CD8-positive, alpha-beta memory T cell (primary cell): Measurements from ENCODE around the gene SMC4. TPM values are rescaled to one million over a fixed set of nuclear protein-coding genes. Genes with fewer than 3 reads are reported as not detected.
"Not testable (repeated sequence)": the region's sequence is repeated elsewhere in the genome, so short reads cannot be mapped to it uniquely, and the experiment has no call there.

Experiments used
- CTCF ChIA-PET: fragments of 350-600 bp; sonication (Branson Sonifier 250); formaldehyde crosslinking; loops from one replicate; lab custom pipeline; 2021; ENCODE audit warnings: antibody characterized with exemption; lab: Charles Lee
- POLR2A ChIA-PET: fragments of 350-600 bp; sonication (Branson Sonifier 250); formaldehyde crosslinking; loops from one replicate; lab custom pipeline; 2021; ENCODE audit warnings: antibody characterized with exemption; lab: Charles Lee
- DNase-seq, 5 donors: peaks; one replicate each; pipeline versions ENCODE4 v3.0.0 to v3.0.0-alpha.2; 2020 to 2022; ENCODE audit warnings: mixed read lengths in 1 of 5
- H3K27ac ChIP-seq: one replicate; pipeline ENCODE4 v1.7.0; 2013; ENCODE audit warnings: low read depth, mild to moderate bottlenecking, low read length, moderate library complexity
- H3K27me3 ChIP-seq: 2 replicates; pipeline ENCODE4 v1.7.0; 2013; ENCODE audit warnings: low read length, mild to moderate bottlenecking; ENCODE audit not compliant: insufficient read depth, poor library complexity, severe bottlenecking
- H3K36me3 ChIP-seq: 2 replicates; pipeline ENCODE4 v1.7.0; 2013; ENCODE audit warnings: mild to moderate bottlenecking, low read length, moderate library complexity; ENCODE audit not compliant: insufficient read depth
- H3K4me1 ChIP-seq: 2 replicates; pipeline ENCODE4 v1.7.0; 2013; ENCODE audit warnings: mild to moderate bottlenecking, low read length, moderate library complexity; ENCODE audit not compliant: insufficient read depth
- H3K4me3 ChIP-seq: 2 replicates; pipeline ENCODE4 v1.7.0; 2013; ENCODE audit warnings: mild to moderate bottlenecking, low read length
- H3K9me3 ChIP-seq: 2 replicates; pipeline ENCODE4 v1.7.0; 2013; ENCODE audit warnings: mild to moderate bottlenecking, low read length
- H3K27ac Mint-ChIP-seq, 8 donors: one replicate each; pipeline ENCODE4 v1.8.0; 2020 to 2021; ENCODE audit warnings: mixed read lengths in 8 of 8, mild to moderate bottlenecking in 6 of 8, inconsistent platforms in 3 of 8, moderate library complexity in 3 of 8
- H3K27me3 Mint-ChIP-seq, 2 donors: one replicate each; pipeline ENCODE4 v1.8.0; 2020 to 2021; ENCODE audit warnings: mixed read lengths in 2 of 2, mild to moderate bottlenecking in 1 of 2, moderate library complexity in 1 of 2
- H3K36me3 Mint-ChIP-seq, 3 donors: one replicate each; pipeline ENCODE4 v1.8.0; 2020 to 2021; ENCODE audit warnings: mixed read lengths in 3 of 3, inconsistent platforms in 1 of 3, mild to moderate bottlenecking in 1 of 3
- H3K4me1 Mint-ChIP-seq, 3 donors: one replicate each; pipeline ENCODE4 v1.8.0; 2020 to 2021; ENCODE audit warnings: mixed read lengths in 3 of 3, inconsistent platforms in 1 of 3, mild to moderate bottlenecking in 1 of 3
- H3K4me3 Mint-ChIP-seq, 7 donors: one replicate each; pipeline ENCODE4 v1.8.0; 2020 to 2021; ENCODE audit warnings: mixed read lengths in 7 of 7, mild to moderate bottlenecking in 6 of 7, moderate library complexity in 4 of 7, inconsistent platforms in 2 of 7
- H3K9me3 Mint-ChIP-seq, 5 donors: one replicate each; pipeline ENCODE4 v1.8.0; 2020 to 2022; ENCODE audit warnings: mixed read lengths in 5 of 5, mild to moderate bottlenecking in 3 of 5, moderate library complexity in 2 of 5, inconsistent platforms in 1 of 5
- polyA plus RNA-seq: library from polyadenylated mRNA; unstranded; fragments of 300-500 nt; fragmentation: Illumina TruSeq; gene quantifications from one replicate; pipeline ENCODE4 v1.2.3, GENCODE V29; 2021
- total RNA-seq, 2 experiments: library from RNA; stranded (reverse); gene quantifications; one replicate each; pipeline ENCODE4 v1.2.3, GENCODE V29; 2021

Gene SMC4
- total RNA-seq (100 to 1,000 TPM; 120 to 123 TPM), polyA plus RNA-seq (45.0 TPM)

DNA sequence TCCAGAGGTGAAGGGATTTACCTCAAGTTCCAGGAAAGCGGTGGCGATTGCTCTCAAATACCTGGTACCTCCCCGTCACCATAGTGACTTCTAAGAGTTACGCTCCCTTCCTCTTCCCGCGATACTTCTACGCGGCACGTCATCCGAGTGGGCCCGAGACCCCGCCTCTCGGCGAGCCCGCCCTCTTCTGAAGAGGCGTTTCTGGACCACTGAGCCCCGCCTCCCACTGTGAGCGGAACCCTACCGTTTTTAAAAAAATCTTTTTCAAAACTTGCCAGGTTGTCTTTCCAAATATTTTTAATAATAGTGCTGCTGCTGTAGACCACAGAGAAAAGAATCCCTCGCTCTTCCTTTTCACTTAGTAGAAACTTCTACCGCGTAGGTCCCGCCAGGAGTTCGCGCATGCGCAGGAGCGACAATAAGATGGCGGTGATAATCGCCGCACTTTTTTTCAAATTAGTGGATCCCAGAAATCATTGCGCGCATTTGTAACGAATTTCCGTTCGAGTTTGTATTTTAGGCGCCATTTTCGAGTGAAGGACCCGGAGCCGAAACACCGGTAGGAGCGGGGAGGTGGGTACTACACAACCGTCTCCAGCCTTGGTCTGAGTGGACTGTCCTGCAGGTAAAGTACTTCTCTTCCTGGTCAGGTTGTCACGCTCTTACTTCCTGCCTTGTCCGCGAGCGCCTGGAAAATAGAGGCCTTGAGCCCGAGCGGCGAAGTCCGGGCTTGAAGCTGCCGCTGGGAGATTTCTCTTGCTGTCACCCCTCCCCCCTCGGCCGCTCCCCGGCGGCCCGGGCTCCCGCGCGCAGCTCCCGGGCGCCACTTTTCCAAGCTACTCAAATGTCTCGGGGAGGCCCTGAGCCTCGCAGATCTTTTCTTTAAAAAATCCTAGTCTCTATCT is at the start of gene SMC4, which contains the start of gene IFT80:
TSS of gene SMC4 (plus strand) at position 526 of the 905 bp plus-strand sequence. CDS start 1,177 bp downstream, outside the sequence.
TSS of gene IFT80 (minus strand) at position 101 of the 905 bp plus-strand sequence. CDS start 14,625 bp downstream, outside the sequence.
- H3K27ac Mint-ChIP-seq, result peak within 1 kb of the TSS; percentile 96 to 100 (median 99)
- ChIA-PET CTCF (interaction anchor here (1.6 kb wide), 1 partner anchor 14 kb away, joined by 6 read pairs; no protein-coding TSS in a partner anchor), POLR2A (interaction anchor here (0.8 to 0.9 kb wide), 2 partner anchors 50 to 356 kb away, joined by 4 read pairs; partner anchors contain the start of gene TRIM59)
- peaks cover 48 to 62% (median 56%) of the 10 kb centered on the region in 3 donors for H3K4me1 Mint-ChIP-seq
- H3K9me3 ChIP-seq, result no peaks in the 10 kb centered on the region
- peaks cover 0 to 3% (median 0%) of the 10 kb centered on the region in 5 donors for H3K9me3 Mint-ChIP-seq
- H3K4me1 ChIP-seq, result peaks cover 18% of the 10 kb centered on the region
- H3K36me3 ChIP-seq, result no peaks in the 10 kb centered on the region
- DNase-seq, result peak; percentile 93 to 98 (median 96)
- H3K27me3 ChIP-seq, result no peaks in the 10 kb centered on the region
- H3K27ac ChIP-seq, result peak within 1 kb of the TSS; percentile 91
- H3K4me3 ChIP-seq, result peak within 1 kb of the TSS; percentile 94
- H3K4me3 Mint-ChIP-seq, result peak within 1 kb of the TSS; percentile 92 to 99 (median 99)
- peaks cover 13 to 33% of the 10 kb centered on the region in 2 donors for H3K27me3 Mint-ChIP-seq
- H3K36me3 Mint-ChIP-seq, result peaks cover 2 to 37% (median 7%) of the 10 kb centered on the region in 3 donors

DNA sequence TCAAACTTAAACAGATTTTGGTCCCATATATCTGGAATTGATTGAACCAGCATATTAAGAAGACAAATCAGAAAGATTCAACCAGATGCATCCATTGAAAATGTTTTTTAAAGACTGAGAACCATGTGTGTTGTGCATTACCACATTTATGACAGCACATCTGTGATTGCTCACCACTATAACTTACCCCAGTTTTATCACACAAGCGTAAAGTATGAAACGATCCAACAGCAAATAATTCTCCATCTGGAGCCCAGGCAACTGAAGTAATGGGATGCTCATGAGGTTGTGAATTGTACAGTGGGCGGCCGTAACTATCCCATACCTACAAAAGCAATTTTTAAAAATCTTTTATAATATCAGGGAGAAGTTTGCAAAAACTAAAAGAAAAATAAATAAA is 43.6 kb upstream of the SMC4 start:
- Histone ChIP-seq H3K9me3 (no peaks in the 10 kb centered on the region), H3K27ac (no peak overlapping the region), H3K27me3 (no peaks in the 10 kb centered on the region), H3K36me3 (no peaks in the 10 kb centered on the region), H3K4me1 (no peaks in the 10 kb centered on the region), H3K4me3 (no peak overlapping the region)
- no peaks in the 10 kb centered on the region for H3K27me3 Mint-ChIP-seq
- DNase-seq, result no peak
- CTCF ChIA-PET, result no interaction called here
- H3K27ac Mint-ChIP-seq, result peak overlapping the region in 1 of 8 donors; percentile 40
- POLR2A ChIA-PET, result no interaction called here
- no peaks in the 10 kb centered on the region for H3K9me3 Mint-ChIP-seq
- peaks cover 10 to 38% (median 20%) of the 10 kb centered on the region in 3 donors for H3K36me3 Mint-ChIP-seq
- no peaks in the 10 kb centered on the region for H3K4me1 Mint-ChIP-seq
- H3K4me3 Mint-ChIP-seq, result no peak overlapping the region

DNA sequence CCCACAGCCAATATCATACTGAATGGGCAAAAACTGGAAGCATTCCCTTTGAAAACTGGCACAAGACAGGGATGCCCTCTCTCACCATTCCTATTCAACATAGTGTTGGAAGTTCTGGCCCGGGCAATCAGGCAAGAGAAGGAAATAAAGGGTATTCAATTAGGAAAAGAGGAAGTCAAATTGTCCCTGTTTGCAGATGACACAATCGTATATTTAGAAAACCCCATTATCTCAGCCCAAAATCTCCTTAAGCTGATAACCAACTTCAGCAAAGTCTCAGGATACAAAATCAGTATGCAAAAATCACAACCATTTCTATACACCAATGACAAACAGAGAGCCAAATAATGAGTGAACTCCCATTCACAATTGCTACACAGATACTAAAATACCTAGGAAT is 36.6 kb upstream of the SMC4 start:
- H3K9me3 Mint-ChIP-seq, H3K27me3 Mint-ChIP-seq, H3K4me1 Mint-ChIP-seq, H3K36me3 ChIP-seq, H3K27ac ChIP-seq, H3K4me3 Mint-ChIP-seq, DNase-seq, CTCF ChIA-PET, POLR2A ChIA-PET, H3K4me3 ChIP-seq, H3K27me3 ChIP-seq, H3K27ac Mint-ChIP-seq, H3K4me1 ChIP-seq, H3K9me3 ChIP-seq: not testable (repeated sequence)
- H3K36me3 Mint-ChIP-seq, result peaks cover 26 to 44% (median 36%) of the 10 kb centered on the region in 3 donors

DNA sequence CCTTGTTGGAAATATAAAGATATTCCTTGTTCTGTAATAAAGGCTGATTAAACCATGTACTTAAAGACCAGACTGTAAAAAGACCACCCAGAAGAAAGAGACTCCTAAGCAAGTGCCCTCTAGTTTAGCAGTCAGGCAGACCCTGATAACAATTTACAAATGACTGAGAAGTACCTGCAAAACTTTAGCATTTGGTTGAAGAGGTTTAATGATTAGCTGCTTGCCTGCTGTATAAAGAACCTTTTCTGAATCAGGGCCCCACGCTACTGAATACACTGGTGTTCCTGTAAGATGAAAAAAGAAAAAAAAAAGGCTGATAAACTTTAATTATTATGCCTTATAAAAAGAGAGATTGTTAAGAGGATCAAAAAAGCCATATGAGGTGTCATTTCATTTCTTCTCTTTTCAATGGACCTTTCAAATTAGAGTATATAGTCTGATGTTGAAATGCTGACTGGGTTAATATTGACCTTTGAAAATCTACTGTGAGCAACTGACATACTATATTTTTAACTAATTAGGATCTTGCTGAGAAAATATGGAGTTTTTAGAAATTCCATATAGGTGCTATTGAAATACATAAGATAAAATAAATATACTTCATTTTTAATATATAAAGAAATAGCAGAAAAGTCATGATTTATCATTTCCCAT is 33.5 kb upstream of the SMC4 start:
- Histone ChIP-seq H3K4me1 (peaks cover 5% of the 10 kb centered on the region), H3K9me3 (no peaks in the 10 kb centered on the region), H3K27ac (no peak overlapping the region), H3K4me3 (no peak overlapping the region), H3K36me3 (no peaks in the 10 kb centered on the region), H3K27me3 (no peaks in the 10 kb centered on the region)
- ChIA-PET CTCF (no interaction called here), POLR2A (no interaction called here)
- H3K9me3 Mint-ChIP-seq, result no peaks in the 10 kb centered on the region
- peaks cover 11 to 21% (median 18%) of the 10 kb centered on the region in 3 donors for H3K4me1 Mint-ChIP-seq
- H3K27me3 Mint-ChIP-seq, result no peaks in the 10 kb centered on the region
- no peak for DNase-seq
- H3K27ac Mint-ChIP-seq, result no peak overlapping the region
- peaks cover 19 to 36% (median 30%) of the 10 kb centered on the region in 3 donors for H3K36me3 Mint-ChIP-seq
- no peak overlapping the region for H3K4me3 Mint-ChIP-seq

DNA sequence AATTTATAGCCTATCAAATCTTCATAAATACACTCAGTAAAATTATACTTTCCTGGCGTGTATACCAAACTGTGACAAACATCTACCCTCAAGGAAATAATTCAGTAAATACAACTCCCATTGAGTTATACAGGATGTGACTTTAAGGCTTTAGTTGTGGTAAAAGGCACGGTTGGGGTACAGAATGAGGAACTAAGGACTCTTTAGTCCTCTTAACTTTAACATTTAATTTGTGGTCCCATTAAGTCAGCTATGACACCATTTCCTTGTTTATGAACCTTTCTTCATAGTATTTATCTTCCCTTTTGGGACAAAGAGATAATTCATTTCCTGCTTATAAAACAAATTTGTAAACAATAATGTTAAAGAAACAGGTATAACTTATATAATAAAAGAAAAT is 30.6 kb upstream of the SMC4 start:
- Mint-ChIP-seq H3K9me3 (no peaks in the 10 kb centered on the region), H3K4me1 (peaks cover 9 to 17% (median 15%) of the 10 kb centered on the region in 3 donors), H3K36me3 (peaks cover 16 to 30% (median 16%) of the 10 kb centered on the region in 3 donors), H3K27ac (no peak overlapping the region), H3K27me3 (no peaks in the 10 kb centered on the region), H3K4me3 (no peak overlapping the region)
- H3K4me1 ChIP-seq, result peaks cover 5% of the 10 kb centered on the region
- H3K27ac ChIP-seq, result no peak overlapping the region
- CTCF ChIA-PET, result no interaction called here
- no peaks in the 10 kb centered on the region for H3K27me3 ChIP-seq
- no peak overlapping the region for H3K4me3 ChIP-seq
- DNase-seq, result peak in 1 of 5 donors; percentile 11
- no peaks in the 10 kb centered on the region for H3K36me3 ChIP-seq
- POLR2A ChIA-PET, result no interaction called here
- no peaks in the 10 kb centered on the region for H3K9me3 ChIP-seq

DNA sequence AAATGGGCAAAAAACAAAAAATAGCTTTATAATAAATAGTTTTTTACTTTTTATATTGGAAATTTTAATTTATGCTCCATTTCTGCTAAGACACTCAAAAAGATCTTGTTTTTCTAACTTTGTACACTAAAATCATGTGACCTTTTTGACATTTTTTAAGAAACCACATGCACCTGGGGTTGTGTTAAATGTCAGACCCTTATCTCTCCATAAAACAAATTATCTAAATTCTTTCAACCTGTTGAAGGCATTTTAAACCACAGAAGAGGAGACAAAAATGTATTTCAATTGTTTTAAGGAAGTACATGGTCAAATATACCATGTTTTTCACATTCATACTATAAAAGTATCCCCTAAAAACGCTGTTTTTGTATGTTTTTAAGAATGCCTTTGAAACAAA is 29.7 kb upstream of the SMC4 start:
- no peaks in the 10 kb centered on the region for H3K27me3 Mint-ChIP-seq
- H3K4me1 ChIP-seq, result peaks cover 5% of the 10 kb centered on the region
- POLR2A ChIA-PET, result no interaction called here

DNA sequence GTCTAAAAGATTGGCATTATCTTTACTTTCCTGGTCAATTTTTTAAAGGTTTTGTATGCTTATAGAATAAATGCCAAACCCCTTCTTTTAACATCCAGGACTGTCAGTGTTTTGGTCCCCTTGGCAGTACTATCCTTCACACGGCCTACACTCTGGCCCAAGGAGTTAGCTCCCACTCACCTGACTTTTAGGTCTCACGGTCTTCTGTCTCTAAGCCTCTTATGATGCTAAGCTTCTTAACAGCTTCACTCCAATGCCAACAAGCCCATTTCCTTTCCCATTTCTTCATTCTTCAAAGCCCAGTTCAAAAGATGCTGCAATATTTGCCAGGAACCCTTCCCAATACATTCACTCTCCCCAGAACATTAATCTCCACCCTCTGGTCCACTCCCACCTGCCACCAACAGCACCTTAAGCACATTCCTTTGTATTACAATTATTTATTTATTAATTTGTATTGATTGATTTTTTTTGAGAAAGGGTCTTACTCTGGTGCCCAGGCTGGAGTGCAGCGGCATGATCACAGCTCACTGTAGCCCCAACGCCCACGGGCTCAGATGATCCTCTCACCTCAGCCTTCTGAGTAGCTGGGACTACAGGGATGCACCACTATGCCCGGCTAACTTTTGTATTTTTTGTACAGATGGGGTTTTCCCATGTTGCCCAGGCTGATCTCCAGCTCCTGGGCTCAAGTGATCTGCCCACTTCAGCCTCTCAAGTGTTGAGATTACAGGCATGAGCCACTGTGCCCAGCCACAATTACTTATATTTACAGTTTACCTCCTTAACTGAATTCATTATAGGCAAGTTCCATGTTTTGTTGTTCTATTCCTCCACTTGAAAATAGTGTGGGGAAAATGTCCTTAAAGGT is 28.2 kb upstream of the SMC4 start:
- H3K36me3 Mint-ChIP-seq, result peaks cover 9 to 38% (median 23%) of the 10 kb centered on the region in 3 donors

More for the DNA sequence above, 29.7 kb upstream of the SMC4 start:
- CTCF ChIA-PET, result no interaction called here
- H3K36me3 Mint-ChIP-seq, result peaks cover 17 to 34% (median 25%) of the 10 kb centered on the region in 3 donors
- peak in 1 of 5 donors; percentile 8 for DNase-seq
- peak overlapping the region in 3 of 8 donors; percentile 13 to 52 (median 23) for H3K27ac Mint-ChIP-seq
- no peak overlapping the region for H3K27ac ChIP-seq
- H3K9me3 ChIP-seq, result no peaks in the 10 kb centered on the region
- H3K36me3 ChIP-seq, result no peaks in the 10 kb centered on the region
- H3K9me3 Mint-ChIP-seq, result no peaks in the 10 kb centered on the region
- H3K4me1 Mint-ChIP-seq, result peaks cover 9 to 17% (median 15%) of the 10 kb centered on the region in 3 donors
- H3K27me3 ChIP-seq, result no peaks in the 10 kb centered on the region
- no peak overlapping the region for H3K4me3 ChIP-seq
- H3K4me3 Mint-ChIP-seq, result no peak overlapping the region

More for the DNA sequence above, 28.2 kb upstream of the SMC4 start:
- Histone ChIP-seq H3K4me1 (peaks cover 5% of the 10 kb centered on the region), H3K27me3 (no peaks in the 10 kb centered on the region), H3K36me3 (no peaks in the 10 kb centered on the region), H3K4me3 (no peak overlapping the region), H3K9me3 (no peaks in the 10 kb centered on the region), H3K27ac (no peak overlapping the region)
- ChIA-PET CTCF (no interaction called here), POLR2A (no interaction called here)
- Mint-ChIP-seq H3K27me3 (no peaks in the 10 kb centered on the region), H3K27ac (peak overlapping the region in 1 of 8 donors; percentile 64), H3K9me3 (no peaks in the 10 kb centered on the region), H3K4me3 (no peak overlapping the region), H3K4me1 (peaks cover 9 to 17% (median 15%) of the 10 kb centered on the region in 3 donors)
- no peak for DNase-seq
